GM12892 (cell line): ENCODE data around the gene TRAPPC3.

Experiments
- POLR2A ChIP-seq: IDR thresholded peaks from 2 replicates; pipeline ENCODE4 v1.6.1; 2011; ENCODE audit warnings: low read depth, low read length, control low read depth
- POLR2AphosphoS5 ChIP-seq: IDR thresholded peaks from 2 replicates; pipeline ENCODE4 v1.6.1; 2011; ENCODE audit warnings: low read depth, low read length, control low read depth
- TAF1 ChIP-seq: IDR thresholded peaks from 2 replicates; pipeline ENCODE4 v1.6.1; 2011; ENCODE audit warnings: low read depth, mild to moderate bottlenecking, control low read depth, low read length, borderline replicate concordance

DNA sequence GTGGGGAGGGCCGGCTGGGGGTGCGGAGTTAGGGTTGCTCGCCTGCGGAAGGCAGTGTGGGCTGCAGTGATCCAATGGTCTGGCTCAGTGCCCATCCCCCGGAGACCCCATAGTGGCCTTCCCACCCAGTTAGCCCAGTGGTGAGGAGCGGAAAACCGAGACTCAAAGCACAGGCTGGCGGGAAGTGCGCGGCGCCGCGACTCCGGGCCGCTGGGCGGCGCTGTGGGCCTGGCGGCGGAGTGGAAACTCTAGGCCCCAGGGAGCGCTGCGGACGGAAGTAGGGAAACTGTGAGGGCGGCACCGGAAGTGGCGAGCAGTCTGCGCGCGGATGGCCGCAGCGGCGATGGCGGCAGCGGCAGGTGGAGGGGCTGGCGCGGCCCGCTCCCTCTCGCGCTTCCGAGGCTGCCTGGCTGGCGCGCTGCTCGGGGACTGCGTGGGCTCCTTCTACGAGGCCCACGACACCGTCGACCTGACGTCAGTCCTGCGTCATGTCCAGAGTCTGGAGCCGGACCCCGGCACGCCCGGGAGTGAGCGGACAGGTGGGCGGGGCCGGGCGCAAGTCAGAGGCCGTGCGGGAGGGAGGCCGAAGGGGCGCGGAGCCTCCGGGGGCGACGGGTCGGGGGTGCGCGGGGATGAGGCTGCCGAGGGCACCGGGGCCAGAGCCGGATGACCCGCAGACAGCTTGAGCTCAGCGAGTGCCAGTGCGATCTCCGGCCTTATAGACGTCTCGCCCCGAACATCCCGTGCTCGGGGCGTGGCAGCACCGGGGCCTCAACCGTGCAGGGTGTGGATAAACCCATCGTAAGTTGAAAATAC is 60.5 kb downstream of the TRAPPC3 start, which contains the start of gene ADPRS:
- TF ChIP-seq POLR2A (peak; percentile 99), TAF1 (peak; percentile 98), POLR2AphosphoS5 (peak; percentile 96)
